ENCODE results near the gene LRBA.

GRCh38 chr4:150739591-150739990, 275.5 kb downstream of the LRBA start:
- no peak for TF ChIP-seq CTCF (conservative IDR thresholded peaks at IDR 0.05)
- no peak for TF ChIP-seq EZH2 (IDR thresholded peaks at IDR 0.05; ENCODE audit: low read depth)

All from PC-9 (cell line).